B cell (primary cell): ENCODE measurements around the gene DNAJB12.

Experiments used
- EZH2 ChIP-seq: IDR thresholded peaks from 2 replicates; pipeline ENCODE4 v1.6.1; 2012; ENCODE audit warnings: borderline replicate concordance, low read depth, mild to moderate bottlenecking, moderate library complexity, low read length; ENCODE audit not compliant: insufficient read depth, poor library complexity, severe bottlenecking
- TF ChIP-seq, protein P1 (sequence below): fragments of 200-600 bp; IDR thresholded peaks from one replicate; pipeline ENCODE4 v1.8.0; 2022; ENCODE audit warnings: antibody characterized with exemption, mild to moderate bottlenecking

DNA sequence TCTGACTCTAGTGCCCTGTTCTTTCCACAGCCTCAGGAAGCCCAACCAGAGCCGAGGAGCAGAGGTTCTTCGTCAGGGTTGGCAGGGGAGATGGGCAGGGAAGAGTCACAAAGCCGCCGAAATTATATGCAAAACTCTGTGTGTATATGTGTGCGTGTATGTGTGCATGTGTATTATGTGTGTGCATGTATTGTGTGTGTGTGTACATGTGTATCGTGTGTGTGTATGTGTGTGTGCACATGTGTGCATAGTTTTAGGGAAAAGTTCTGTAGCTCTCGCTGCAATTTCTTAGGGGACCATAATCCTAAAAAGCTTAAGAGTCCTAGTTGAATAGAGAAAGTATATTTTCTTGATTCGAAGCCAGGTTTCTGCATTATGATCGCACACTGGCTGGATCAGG lies 17.0 kb downstream of the DNAJB12 start:
- TF ChIP-seq, protein P1, sequence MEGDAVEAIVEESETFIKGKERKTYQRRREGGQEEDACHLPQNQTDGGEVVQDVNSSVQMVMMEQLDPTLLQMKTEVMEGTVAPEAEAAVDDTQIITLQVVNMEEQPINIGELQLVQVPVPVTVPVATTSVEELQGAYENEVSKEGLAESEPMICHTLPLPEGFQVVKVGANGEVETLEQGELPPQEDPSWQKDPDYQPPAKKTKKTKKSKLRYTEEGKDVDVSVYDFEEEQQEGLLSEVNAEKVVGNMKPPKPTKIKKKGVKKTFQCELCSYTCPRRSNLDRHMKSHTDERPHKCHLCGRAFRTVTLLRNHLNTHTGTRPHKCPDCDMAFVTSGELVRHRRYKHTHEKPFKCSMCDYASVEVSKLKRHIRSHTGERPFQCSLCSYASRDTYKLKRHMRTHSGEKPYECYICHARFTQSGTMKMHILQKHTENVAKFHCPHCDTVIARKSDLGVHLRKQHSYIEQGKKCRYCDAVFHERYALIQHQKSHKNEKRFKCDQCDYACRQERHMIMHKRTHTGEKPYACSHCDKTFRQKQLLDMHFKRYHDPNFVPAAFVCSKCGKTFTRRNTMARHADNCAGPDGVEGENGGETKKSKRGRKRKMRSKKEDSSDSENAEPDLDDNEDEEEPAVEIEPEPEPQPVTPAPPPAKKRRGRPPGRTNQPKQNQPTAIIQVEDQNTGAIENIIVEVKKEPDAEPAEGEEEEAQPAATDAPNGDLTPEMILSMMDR: no peak
- TF ChIP-seq EZH2: no peak
